Stimulated activated CD4-positive, alpha-beta T cell treated with anti-CD3 and anti-CD28 coated beads, TNF-alpha, amount 100 ng/mL, for 4 hours (primary cell): ENCODE measurements around the gene FNTB.

Source experiments
- DNase-seq, 3 experiments: peaks; one replicate each; pipeline ENCODE4 v3.0.0-alpha.2; 2020; ENCODE audit warnings: low read depth in 3 of 3

FNTB gene

GRCh38 chr14:64986648-64987437 is at the start of gene FNTB:
FNTB (plus strand) TSS chr14:64986895; CDS start chr14:64986954, 59 bp downstream.
- peak; percentile 83 to 88 (median 86) for DNase-seq

DNA sequence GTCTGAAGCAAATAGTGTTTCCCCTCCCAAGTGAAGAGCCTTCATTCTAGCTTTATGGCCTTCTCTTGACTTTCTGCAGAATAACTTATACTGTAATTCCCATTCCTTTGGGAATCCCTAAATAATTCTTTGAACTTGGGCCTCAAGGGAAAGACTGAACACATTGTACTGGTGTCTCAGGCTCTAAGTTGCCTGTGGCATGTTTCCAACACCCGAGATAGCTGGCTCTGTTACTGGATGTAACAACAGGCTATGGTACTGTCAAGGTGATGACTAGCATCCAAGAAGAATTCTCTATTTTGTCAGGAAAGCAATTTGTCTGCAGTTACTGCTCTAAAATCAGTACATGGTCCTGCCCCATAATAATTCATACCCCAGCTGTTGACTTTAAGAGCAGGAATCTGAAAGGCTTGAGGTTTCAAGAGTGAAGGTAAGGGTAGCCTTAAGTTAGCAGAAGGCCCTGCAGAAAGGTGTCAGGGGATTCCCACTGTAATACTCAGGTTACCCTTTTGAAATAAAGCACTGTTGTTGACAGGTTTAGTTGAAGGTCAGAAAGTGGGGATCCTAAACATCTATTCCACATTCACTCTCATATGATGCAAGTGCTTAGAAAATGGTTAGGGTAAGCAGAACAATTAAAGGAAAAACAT is 49.4 kb upstream of the FNTB start:
- DNase-seq = no peak

DNA sequence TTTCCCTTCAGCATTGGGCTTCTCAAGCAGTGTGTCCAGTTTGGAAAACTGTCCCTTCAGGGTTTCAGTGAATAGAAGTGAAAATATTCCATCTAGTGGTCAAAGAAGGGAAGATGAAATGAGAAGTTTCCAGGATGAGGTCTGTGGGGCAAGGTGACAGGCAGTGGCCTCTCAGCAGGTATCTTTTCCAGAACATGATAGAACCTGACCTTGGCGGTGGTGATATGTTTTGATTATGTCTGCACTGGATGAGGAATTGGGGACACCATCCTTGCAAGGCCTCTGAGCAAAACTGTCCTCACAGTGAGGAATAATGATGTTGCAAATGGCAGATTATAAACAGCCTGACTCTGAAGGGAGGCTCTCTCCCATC is 48.9 kb upstream of the FNTB start:
- DNase-seq = no peak

- no peak for DNase-seq
Measured at GRCh38 chr14:64938972-64939816, 47.5 kb upstream of the FNTB start.

- DNase-seq = no peak
Measured at GRCh38 chr14:64939817-64940190, 46.9 kb upstream of the FNTB start.

- DNase-seq = no peak
Measured at GRCh38 chr14:64940336-64940910, 46.3 kb upstream of the FNTB start.

DNA sequence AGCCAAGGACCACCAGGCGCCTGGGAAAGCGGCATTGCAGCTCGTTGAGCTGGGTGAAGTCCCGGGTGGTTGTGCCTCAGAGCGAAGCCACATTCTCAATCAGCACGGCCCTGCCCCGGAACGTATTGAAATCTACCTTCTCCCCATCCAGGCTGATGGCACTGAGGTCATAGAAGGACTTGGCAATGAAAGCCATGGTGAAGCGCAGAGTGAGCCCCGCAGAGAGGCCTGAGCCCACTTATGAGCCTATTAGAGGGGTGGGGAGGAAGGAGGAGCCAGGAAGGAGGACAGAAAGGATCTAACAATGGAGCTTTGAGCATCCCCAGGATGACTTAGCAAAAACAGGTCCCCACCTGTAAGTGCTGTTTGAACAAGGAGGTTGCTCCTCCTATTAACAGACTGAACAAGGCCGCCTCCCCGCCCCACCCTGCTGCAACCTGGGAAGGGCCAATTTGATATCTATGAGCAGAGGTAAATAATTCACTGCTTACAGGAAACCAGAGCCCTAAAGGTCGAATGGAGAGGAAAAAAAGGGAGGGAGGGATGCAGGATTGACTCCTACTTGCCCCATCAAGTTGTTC is 44.1 kb upstream of the FNTB start, which contains the start of gene GPX2:
TSS of gene GPX2 (minus strand) at position 215 of the 581 bp plus-strand sequence. CDS start at position 196, 19 bp downstream.
- DNase-seq = no peak

- DNase-seq = no peak
Measured at GRCh38 chr14:64943556-64943955, 43.1 kb upstream of the FNTB start.

DNA sequence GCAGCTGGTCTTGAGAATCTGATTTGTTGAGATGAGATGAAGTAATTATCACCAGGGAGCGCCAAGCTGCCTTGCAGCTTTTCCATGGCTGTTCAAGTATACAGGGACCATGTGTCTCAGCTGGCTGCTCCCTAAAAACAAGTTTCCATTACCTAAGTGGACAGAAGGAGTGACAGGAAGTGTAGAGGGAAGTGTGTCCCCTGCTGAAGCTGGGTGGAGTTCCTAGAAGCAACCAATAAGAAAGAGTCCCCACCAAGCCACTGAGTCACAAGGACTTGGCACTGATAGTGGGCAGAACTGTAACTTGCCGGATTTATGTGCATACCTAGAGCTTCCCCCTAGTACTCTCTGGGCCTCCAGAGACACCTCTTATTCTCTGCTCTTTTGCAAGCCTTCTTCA is 42.7 kb upstream of the FNTB start:
- no peak for DNase-seq

- DNase-seq = no peak
Measured at GRCh38 chr14:64944861-64945260, 41.8 kb upstream of the FNTB start.

DNA sequence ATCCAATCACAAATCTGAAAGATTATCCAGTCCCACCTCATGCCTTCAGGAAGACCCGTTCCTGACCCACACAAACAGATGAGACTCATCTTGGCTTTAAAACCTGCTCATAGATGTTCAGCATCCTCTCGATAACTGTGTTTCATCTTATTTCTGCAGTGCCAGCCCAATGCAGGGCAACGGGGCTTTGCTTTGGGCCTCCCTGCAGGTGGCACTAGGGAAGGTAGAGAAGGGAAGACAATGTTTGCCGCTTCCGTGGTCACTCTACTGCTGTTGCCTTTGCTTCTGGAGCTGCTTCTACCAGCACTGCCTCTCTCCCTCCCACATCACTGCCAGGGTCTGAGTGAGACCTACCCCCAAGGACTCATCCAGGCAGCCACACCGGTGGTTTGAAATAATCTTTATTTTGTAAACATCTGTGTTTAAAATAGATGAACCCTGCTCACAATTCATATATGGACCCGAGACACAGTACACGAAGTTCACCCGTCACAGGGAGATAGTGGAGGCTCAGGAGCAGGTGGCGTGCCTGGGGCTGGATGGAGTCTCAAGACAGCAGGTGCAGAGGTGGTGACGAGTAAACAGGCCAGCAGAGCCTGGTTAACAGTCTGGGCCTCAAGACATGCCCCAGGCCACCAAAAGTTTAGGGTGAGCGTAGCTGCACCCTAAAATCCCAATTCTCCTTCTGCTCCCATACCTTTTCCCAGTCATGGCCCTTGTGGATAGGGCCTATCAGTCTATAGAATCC is 41.1 kb upstream of the FNTB start:
- no peak for DNase-seq

GRCh38 chr14:64946310-64947045 is 40.2 kb upstream of the FNTB start:
- DNase-seq = no peak

DNA sequence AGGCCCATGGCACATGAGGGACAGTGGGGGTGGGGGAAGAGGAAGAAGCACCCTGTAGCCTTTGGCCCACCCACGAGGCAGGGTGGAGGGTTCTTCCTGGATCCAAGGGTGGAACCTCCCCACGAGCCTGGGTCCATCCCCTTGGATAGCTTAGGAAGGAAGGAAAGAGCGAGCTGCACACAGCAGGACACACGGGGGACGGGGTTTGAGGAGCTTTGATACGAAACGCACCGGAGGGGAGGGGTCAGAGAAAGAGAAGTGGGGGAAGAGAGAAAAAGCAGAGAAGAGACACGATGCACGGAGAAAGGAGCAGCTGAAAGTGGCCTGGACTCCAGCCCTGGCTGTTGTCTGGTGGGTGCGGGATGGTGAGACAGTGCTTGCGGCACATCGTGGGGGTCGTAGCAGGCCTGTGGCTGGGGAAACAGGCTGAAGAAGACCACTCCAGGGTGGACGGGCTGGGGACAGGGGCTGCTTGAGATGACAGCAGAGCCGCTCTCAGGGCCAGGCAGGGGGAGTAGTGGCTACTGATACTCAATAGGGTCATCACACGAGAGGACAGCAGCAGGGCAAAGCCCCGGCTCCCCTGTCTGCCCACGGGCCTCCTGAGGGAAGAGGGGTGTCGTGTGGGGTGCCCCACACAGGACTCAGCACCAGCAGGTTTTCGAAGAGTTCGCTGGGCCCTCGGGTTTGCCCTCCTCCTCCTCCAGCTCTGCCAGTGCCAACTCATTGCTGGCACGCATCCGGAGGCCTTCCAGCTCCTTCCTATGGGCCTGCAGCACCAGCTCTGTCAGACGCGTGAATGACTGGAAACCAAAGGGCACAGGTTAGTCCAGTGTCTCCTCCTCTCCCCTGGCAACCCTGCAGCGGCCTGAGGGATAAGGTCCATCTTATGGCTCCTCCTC is 38.7 kb upstream of the FNTB start:
- DNase-seq = no peak

DNA sequence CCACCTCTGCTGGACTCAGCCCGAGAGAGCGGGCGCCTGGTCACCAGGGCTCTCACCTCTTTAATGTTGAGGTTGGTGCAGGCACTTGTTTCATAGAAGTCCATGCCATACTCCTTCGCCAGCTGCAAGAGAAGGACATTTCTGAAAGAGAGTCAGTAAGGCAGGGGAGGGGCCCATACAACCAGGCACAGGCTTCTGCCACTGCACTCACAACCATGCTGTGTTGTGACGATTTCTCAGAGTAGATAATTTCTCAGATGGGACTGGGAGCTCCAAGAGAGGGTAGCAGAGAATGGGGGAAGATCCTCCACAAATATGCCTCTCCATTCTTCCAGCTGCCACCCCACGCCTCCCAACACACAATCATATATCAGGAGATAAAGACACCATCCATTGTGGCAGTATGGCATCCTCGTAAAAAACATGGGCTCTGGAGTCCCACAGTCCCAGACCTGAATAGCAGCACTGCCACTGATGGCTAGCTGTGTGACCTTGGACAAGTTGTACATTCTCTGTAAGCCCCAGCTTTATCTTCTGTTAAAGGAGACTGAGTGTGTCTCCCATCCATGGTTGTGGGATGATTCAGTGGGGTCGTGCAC is 38.0 kb upstream of the FNTB start:
- DNase-seq = no peak

DNA sequence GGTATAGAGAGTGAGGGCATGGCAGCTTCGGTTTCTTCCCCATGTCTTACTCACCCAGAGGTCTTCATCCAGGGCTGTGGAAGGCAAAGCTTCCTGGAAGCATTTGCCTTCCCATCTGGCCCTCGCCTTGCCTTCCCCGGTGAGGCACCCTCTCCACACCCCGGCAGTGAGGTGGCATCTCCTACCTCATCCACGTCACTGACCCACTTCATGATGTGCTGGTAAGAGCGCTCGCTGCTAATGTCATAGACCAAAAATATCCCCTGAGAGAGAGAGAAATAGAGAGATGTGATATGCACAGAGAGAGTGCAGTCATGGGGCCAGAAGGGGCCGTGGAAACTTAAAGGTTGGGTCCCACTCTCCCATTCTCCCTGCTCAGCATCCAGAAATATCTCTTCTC is 35.8 kb upstream of the FNTB start:
- no peak for DNase-seq

GRCh38 chr14:64951291-64951690 is 35.4 kb upstream of the FNTB start:
- no peak for DNase-seq

GRCh38 chr14:64951724-64952123 is 35.0 kb upstream of the FNTB start:
- DNase-seq = no peak

- DNase-seq = no peak
Measured at GRCh38 chr14:64952598-64953309, 33.9 kb upstream of the FNTB start.
